ENCODE data around the gene RSPH10B2.

DNA sequence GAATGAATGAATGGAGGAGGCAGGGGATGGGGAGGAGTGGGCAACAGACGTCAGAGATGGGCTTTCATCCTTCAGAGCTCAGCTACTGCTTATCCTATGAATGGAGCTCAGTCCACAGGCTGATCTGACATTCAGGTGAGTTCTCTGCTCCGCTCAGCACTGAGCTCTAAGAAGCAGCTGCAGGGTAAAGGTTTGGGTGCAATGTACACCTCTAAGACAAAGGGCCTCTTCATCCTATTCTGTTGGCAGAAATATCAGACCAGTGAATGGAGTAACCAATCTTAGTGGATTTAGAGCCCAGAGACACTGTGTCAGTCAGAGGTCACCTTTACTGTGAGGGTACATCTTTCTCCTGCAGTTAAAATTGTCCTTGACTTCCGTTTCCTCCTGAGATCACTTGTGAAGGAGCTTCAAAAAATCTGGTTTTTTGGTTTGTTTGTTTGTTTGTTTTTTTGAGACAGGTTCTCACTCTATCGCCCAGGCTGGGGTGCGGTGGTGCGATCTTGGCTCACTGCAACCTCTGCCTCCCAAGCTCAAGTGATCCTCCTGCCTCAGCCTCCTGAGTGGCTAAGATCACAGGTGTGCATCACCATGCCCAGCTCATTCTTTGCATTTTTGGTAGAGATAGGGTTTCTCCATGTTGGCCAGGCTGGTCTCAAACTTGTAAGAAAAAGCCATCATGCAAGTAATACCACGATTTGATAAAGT, 77.3 kb downstream of the RSPH10B2 start:
- TF ChIP-seq EP300 (IDR thresholded peaks at IDR 0.05) (no peak), POLR2A (IDR thresholded peaks at IDR 0.05) (no peak)
- TF ChIP-seq, protein P1, sequence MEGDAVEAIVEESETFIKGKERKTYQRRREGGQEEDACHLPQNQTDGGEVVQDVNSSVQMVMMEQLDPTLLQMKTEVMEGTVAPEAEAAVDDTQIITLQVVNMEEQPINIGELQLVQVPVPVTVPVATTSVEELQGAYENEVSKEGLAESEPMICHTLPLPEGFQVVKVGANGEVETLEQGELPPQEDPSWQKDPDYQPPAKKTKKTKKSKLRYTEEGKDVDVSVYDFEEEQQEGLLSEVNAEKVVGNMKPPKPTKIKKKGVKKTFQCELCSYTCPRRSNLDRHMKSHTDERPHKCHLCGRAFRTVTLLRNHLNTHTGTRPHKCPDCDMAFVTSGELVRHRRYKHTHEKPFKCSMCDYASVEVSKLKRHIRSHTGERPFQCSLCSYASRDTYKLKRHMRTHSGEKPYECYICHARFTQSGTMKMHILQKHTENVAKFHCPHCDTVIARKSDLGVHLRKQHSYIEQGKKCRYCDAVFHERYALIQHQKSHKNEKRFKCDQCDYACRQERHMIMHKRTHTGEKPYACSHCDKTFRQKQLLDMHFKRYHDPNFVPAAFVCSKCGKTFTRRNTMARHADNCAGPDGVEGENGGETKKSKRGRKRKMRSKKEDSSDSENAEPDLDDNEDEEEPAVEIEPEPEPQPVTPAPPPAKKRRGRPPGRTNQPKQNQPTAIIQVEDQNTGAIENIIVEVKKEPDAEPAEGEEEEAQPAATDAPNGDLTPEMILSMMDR (IDR thresholded peaks at IDR 0.05), result no peak

Data from sigmoid colon (tissue), 4 donors.